SKM-1 (cell line): Measurements from ENCODE around the gene TMEM266.

Experiments
- DNase-seq: peaks from one replicate; lab custom pipeline; 2025; ENCODE audit not compliant: unreplicated experiment; lab: John Stamatoyannopoulos, UW

The TMEM266 gene

DNA sequence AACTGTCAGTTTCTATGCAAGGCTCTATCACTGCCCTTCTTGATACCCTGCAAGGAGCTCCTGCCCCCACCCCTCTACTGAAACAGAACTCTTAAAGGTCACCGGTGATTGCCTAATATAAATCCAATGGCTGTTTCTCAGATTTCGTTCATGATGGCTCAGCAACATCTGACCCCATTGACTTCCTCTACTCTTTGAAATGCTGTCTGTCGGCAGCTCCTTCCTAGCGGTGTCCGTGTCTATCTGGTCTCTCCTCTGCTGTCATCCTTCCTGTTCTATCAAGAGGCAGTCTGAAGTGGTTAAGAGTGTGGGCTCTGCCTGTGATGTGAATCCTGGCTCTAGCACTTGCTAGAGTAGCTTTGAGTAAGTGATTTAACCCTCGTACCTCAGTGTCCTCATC is 5.5 kb downstream of the TMEM266 start:
- DNase-seq, result no peak

DNA sequence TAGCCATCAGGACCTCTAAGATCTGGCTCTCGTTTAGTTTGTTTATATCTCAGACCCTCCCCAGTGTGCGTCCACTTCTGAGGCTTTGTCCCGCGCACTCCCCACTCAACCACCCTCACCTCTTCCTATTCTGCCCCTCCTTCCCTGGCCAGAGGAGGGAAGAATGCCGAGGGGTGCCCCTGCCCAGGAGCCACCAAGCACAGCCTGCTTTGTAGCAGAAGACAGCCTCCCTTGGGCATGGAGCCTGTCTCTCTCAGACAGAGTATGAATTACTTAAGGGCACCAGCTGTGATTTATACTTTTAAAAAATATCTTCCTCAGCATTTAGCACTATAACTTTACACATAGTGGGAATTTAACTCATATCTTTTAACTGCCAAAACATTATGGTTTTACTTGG is 6.0 kb downstream of the TMEM266 start:
- DNase-seq, result no peak

DNA sequence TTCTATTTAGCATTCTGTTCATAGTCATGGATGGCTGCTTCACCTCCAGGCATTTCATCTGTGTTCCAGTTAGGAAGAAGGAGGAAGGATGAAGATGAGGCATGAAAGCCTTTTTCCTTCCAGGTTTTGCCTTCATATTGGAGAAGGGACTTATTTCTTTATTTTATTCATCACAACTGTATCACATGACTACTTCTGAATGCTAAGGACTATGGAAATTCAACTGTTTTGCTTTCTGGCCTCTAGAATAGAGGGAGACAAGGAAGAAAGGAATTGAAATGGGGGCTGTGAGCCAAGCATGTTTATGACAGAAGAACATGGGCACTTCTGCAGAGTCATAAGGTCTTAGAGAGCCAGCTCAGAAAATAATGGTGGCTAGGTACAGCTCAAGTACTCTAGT is 10.4 kb downstream of the TMEM266 start:
- DNase-seq, result no peak

DNA sequence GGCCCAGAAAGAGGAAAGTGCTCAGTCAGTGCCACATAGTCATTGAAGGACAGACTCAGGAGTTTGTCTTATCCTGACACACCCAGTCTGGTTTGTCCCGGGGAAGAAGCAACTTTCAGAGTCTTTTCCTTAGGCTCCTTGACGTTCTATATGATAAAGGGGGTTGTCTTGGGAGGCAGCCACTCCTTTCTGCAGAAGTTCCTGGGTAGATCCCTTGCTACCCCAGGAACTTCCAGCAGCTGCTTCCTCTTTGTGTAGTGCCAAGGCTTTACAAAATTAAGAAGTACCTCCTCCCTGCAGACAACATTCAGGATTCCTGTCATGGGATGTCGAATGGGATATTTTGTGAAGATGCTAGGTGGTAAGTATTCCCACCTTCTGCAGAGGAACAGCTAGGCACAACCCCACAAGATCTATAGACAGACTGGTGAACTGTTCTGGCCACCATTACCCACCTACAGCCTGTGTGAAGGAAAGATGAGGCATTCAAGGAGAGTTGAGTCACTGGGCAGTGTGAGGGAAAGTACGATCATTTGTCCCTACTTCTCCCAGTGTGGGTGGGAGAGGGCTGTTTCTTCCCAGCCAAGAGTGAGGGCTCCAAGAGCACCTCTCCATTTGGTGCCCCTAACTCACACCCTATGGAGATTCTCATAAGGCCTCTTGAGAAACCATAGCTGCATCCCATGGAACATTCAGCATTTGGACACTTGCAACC is 11.3 kb downstream of the TMEM266 start:
- DNase-seq, result no peak

DNA sequence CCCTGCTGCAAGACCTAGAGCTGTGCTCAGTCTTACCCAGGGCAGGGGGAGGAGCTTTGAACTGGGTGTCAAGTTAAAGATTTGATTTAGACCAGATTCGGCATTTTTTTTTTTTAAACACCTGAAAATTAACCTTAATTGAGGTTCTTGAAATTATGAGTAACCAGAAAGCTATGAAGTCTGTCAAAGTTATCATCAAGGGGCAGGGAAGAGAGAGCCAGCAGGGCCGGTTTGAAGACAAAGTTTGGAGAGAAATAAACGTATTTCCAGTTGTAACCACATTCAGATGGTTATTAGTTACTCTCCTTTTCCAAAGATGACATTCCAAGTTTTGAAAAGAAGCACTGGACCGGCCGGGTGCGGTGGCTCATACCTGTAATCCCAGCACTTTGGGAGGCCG is 12.0 kb downstream of the TMEM266 start:
- DNase-seq, result no peak

DNA sequence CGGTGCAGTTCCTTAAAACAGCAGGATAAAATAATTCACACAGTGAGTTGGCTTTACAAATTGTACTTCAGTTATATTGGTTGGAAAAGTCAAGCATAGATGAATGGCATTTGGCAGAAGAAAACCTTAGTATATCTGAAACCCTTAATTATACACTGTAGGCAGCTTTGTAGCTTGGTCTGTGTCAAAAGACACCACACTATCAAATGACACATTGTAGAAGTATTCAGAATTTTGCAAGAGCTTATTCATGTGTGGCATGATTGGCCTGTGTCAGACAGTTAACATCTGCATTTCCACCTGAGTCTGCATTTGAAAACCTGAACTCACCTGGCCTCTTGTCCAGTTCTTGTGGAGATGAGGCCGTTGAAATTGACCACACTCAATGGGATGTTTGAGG is 13.8 kb downstream of the TMEM266 start:
- DNase-seq, result no peak

DNA sequence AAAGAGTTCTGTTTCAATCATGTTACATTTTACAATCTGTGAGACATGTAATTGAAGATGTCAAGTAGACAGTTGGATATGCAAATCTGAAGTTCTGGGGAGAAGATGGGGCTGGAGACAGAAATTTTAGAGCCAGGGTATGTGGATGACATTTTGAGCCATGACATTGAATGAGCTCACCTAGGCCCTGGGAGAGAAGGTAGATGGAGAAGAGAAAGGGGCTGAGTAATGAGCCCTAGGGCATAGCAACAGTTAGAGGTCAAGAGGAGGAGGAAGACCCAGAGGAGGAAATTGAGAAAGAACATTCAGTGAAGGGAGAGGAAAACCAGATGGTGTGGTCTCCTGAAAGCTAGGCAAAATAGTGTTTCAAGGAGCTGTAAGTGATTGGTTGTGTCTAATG is 15.3 kb downstream of the TMEM266 start:
- peak; percentile 34 for DNase-seq

DNA sequence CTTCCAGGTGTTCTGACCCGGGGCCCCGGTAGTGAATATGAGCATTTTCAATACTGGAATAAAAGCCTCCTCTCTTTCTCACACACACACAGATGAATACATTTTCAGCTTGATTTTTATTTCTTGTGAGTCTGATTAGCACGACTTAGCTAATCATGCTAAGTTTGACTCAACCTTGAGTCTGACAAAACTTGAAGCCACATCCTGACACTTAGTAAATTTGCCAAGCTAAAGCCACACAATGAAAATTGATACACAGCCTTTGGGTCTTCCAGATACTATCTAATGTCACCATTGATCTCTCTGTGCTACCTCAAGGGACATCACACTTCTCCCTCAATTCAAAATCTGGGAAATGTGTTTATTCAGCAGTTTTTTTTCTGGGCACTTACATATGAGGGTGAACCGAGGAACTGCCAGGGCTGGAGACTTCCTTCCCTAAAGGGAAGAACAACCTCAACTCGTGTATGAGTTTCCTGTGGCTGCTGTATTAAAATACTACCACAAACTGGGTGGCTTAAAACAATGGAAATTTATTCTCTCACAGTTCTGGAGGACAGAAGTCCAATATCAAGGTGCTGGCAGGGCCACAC is 18.6 kb downstream of the TMEM266 start:
- DNase-seq, result no peak

DNA sequence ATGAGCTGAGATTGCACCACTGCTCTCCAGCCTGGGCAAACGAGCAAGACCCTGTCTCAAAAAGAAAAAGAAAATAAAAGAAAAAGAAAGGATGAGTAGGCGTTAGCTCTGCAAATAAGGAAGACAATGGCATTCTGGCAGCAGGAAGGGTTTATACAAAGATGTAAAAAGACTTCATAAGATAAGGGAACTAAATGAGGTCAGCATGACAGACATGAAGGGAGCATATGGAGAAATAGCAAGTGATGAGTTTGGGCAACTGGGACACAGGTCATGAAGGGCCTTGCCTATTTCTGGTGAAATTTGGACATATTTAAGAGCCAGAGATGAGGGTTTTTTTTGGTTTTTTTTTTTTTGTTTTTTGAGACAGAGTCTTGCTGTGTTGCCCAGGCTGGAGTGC is 24.5 kb downstream of the TMEM266 start:
- no peak for DNase-seq

DNA sequence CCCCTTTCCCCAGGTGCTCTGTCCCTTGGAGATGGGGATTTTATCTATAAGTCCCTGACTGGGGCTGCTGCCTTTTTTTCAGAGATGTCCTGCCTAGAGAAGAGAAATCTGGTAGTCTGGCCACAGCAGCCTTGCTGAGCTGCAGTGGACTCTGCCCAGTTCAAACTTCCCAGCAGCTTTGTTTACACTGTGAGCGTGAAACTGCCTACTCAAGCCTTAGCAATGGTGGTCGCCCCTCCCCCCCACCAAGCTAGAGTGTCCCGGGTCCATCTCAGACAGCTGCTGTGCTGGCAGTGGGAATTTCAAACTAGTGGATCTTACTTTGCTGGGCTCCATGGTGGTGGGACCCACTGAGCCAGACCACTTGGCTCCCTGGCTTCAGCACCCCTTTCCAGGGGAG is 38.9 kb downstream of the TMEM266 start:
- DNase-seq, result no peak

DNA sequence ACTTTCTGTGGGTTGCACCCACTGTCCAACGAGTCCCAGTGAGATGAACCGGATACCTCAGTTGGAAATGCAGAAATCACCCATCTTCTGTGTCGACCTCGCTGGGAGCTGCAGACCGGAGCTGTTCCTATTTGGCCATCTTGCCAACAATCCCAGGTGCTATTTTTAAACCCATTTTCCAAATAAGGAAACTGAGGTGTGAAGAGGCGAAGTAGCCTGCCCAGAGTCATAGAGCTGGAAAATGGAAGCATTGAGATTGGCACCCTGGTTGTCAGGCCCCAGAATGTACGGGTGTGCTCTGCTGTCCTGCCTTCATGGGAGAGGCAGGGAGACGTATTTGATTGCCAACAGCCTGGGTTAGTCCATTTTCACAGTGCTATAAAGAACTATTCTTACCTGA is 39.6 kb downstream of the TMEM266 start:
- no peak for DNase-seq

DNA sequence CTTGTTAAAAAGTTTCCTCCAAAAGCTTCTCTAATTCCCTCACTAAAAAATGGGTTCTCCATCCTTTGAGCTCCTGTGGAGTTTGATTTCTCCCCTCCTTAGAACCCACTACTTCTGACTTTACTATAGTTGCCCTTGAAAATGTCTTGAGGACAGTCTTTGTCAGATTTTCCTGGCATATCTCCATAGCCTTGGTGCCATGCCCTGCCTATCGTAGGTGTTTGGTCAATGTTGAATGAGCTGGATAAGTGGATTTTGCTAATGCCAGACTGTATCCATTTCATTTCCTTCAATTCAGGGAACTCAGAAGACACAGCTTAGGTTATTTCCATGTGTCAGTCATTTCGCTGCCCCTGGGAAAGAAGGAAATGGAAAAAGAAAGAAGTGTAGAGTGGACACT is 40.6 kb downstream of the TMEM266 start:
- no peak for DNase-seq

DNA sequence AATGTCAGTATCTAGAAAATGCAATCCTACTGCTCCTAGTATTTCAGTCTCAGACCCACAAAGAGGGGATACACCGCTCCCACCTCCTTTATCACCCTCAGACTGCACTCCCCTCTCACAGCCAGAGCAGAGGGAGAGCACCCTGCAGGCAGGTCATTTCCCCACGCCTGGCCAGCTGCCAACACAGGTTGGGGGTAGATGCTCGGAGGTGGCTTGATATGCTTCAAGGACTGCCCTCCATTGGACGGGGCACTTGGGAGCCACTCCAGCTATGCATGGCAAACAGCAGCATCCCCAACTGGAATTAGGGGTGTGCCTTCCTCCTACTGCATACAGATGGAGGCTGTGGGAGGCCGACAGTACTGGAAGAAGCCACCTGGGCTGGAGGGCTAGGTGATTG is 41.9 kb downstream of the TMEM266 start:
- DNase-seq, result no peak

DNA sequence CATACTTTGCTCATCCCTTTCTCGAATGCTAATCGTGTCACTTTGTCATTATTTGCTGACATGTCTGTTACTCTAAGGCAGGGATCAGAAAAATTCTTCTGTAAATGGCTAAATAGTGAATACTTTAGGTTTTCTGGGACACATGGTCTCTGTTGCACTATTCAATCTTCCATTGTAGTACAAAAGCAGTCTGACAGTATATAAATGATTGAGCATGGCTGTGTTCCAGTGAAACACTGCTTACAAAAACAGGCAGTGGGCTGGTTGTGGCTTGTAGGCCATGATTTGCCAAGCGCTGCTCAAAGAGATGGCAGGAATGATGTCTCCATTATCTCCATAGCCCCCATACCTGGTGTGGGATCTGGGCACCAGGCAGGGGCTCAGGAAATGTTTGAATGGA is 45.6 kb downstream of the TMEM266 start:
- no peak for DNase-seq

DNA sequence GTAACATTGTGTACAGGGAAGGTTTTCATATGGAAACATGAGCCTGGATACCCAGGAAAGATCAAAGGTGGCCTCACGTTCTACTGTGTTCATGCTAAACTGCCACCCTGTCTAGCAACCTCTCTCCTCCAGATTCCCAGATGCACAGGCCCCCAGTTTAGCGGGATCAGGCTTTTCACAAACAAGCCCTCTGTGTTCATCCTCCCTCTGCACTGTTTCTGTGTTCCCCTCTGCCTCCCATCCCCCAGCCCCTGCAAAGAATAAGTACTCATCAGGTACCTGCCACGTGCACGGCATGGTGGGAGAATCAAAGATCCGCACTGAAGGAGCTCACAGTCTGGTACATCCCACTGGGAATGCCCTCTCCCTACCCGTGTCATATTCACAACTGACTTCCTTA is 46.1 kb downstream of the TMEM266 start:
- DNase-seq, result no peak

DNA sequence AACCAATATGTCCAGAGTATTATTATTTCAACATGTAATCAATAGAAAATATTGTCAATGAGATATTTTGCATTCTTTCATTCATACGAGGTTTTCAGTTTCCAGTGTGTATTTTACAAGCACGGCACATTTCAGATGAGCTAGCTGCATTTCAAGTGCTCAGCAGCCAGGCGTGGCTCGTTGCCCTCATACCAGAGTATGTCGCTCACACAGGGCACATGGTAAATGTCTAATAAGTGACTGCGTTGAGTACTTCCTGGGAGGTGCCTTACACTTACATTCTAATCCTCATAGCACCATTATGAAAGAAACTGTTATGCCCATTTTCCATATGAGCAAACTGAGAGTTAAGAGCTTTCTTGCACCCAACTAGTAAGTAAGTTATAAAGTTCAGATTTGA is 47.4 kb downstream of the TMEM266 start:
- DNase-seq, result no peak

DNA sequence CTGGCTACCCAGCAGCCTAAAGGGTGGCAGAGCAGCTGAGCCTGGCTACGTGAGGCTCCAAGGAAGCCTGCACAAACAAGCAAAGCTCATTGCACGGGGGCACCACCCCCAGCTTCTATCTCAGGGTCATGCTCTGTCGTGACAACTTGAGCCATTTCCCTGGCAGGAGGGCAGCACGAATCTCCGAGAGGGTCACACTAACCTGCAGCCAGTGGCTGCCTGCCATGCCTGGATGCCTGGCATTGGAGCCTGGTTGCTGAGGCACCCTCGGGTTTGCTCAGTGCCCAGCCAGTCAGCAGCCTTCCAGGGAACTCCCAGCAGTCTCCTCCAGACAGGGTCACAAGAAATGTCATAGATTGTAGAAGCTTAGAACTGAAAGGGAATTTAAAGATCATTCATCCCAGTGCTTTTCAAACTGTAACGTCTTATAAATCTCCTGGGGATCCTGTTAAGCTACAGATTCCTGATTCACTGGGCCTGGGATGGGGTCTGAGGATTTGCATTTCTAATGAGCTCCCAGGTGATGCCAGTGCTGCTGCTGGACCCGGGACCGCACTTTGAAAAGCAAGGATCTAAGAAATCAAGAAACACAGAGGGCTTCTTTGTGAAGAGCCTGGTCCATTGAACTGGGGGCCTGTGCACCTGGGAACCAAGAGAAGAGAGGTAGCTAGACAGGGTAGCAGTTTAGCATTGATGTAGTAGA is 48.4 kb downstream of the TMEM266 start:
- DNase-seq, result no peak

DNA sequence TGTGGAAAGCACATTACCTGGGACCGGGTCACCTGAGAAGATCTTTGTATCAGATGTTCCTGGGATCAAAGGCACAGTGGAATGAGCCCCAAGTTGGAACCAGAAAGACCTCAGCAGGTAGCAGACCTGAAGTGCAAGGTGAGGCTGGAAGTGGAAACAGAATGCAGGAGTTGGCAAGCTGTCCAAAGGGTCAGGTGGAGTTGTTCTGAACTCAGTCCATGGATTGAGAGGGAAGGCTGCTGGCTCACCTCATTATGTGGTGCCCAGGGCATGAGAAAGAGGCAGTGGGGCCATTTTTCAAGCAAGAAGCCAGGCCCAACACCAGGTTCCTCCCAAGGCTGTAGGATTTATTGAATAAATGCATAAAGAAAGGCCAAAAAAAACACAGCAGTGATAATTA is 49.3 kb downstream of the TMEM266 start:
- no peak for DNase-seq

DNA sequence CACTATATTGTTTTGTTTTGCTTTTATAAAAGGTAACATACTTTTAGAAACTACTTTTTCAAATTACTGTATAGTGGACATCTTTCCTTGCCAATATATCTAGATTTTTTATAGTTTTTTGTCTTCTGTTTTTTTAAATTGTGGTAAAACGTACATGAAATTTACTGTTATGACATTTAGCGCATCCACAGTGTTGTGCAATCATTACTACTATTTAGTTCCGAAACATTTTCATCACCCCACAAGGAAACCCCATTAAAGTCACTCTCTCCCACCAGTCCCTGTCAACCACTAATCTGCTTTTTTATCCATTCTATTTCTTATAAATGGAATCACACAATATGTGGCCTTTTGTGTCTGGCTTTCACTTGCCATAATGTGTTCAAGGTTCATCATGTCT is 54.8 kb downstream of the TMEM266 start:
- DNase-seq, result no peak

DNA sequence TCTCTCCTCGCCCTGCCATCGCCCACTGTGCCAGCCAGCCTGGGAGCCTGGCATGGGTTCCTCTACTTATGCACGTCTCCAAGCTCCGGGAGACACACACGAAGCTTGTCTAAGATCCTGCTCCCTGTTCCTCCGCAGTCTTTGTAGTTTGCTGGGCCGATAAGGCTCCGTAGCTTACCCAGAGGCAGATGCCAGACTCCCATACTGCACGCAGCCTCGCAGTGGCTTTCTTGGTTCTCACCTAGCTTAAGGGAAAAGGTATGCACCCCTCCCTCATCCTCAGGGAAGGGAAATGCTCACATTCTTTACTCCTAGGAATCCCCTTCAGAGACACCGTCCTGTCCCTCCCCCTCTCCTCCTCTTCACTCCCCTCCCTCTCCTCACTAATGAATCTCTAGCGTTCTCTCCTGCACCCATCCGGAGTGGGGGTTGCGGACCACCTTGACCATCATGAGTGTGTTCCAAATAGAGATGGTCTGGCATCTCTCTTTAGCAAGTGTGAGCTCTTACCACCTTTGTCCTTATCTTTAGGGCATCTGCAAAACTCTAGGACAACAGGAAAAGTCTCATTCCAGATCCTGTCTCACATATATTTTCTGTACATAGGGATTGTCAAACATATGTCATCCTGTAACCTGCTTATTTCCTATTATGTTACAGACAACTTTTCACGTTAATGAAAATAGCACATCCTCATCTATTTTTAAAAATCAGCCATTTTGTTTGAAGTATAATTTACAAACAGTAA is 56.5 kb downstream of the TMEM266 start:
- no peak for DNase-seq

DNA sequence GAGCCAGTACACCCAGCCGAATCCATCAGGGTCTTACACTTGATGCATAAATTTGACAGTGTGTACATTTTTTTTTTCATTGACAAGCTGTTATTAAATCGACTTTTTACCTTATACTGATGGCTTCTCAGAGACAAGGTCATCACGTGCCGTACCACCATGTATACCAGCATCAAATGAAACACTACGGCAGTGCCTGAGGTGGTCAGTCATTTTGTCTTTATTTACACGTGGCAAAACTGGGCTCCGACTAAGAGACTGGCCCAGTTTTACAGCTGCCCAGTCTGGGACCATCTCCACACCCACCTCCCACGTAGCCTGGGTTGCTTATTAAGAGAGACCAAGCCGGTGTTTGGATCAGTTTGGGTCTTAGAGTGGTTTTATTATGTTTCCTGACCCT is 57.4 kb downstream of the TMEM266 start:
- no peak for DNase-seq

DNA sequence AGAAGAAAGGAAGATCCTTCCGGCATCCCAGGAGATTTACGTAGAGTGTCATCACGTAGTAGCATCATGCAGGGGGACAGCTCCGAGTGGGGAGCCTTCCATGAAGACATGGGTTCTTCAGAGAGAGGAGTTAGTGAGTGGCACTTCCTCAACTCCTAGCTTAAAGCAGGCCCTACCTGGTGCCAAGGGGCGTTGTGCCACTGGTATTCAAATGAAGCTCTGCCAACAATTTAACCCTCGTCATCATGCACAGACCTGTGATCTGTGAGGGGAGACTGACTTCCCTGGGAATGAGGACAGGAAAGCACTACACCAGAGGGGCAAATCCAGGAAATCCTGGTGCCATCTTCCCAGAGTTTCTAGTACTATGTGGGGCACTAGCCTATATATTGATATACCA is 59.0 kb downstream of the TMEM266 start:
- DNase-seq, result no peak
